MG63 (cell line): ENCODE data around the gene PTK6. TPM values are rescaled to one million over a fixed set of nuclear protein-coding genes. Genes with fewer than 3 reads are reported as not detected.
A peak's percentile ranks its signal among the peaks of the same experiment; 100 is the strongest.
"Not testable (repeated sequence)": the region's sequence is repeated elsewhere in the genome, so short reads cannot be mapped to it uniquely, and the experiment has no call there.

Experiments
- DNase-seq: peaks from one replicate; pipeline ENCODE4 v3.0.0-alpha.2; 2020
- H3K27me3 ChIP-seq: fragments of 250-450 bp; sonication (Bioruptor Pico); 2 replicates; pipeline ENCODE4 v1.5.1; 2020; ENCODE audit warnings: mild to moderate bottlenecking, moderate library complexity
- H3K36me3 ChIP-seq: fragments of 250-450 bp; sonication (Bioruptor Pico); 2 replicates; pipeline ENCODE4 v1.5.1; 2020; ENCODE audit warnings: mild to moderate bottlenecking, moderate library complexity
- H3K4me3 ChIP-seq: fragments of 250-450 bp; sonication (Bioruptor Pico); 2 replicates; pipeline ENCODE4 v1.5.1; 2020; ENCODE audit warnings: mild to moderate bottlenecking, moderate library complexity
- H3K9me3 ChIP-seq: fragments of 250-450 bp; sonication (Bioruptor Pico); 2 replicates; pipeline ENCODE4 v1.5.1; 2020; ENCODE audit warnings: mild to moderate bottlenecking, moderate library complexity
- total RNA-seq: library from RNA; depleted of rRNA; stranded (reverse); fragments of >200 nt; shearing (Covaris generic); gene quantifications from 2 replicates; pipeline ENCODE4 v1.2.3, GENCODE V29; 2014; ENCODE audit warnings: low replicate concordance

PTK6 gene
- total RNA-seq, 1 experiment from 2014 or later: 0.23 TPM

DNA sequence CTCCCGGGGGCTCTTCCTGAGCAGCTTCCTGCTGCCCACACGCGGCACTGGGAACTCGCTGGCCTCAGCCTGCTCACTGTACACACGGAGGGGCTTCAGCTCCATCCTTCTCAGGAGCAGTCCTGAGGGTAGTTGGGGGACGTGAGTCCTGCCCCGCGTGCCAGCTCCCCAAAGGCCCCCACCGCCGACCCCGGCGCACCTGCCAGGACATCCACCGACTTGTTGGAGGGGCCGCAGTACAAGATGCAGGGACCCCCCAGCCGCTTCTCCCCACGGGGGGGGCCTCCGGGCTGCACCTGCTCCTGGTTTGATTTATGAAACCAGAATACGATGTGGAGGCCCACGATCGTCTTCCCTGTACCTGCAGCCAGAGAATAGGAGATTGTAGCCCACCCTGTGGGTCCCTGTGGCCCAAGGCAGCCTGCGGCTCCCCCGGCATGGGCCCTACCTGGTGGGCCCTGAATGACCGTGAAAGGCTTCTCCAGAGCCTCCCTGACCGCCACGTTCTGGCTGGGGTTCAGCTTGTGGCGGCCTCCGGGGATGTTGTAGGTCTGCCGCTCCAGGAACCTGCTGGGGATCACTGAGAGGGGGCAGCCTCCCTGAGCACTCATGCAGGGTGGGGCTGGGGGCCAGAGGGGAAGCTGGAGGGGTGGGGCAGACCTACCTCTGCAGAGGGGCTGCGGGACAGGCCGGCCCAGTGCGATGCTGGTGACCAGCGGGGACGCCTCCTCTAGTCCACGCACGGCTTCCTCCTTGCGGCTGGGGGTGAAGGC lies 24.6 kb upstream of the PTK6 start:
- Histone ChIP-seq H3K36me3 (peaks cover 59% of the 10 kb centered on the region), H3K27me3 (no peaks in the 10 kb centered on the region), H3K4me3 (no peak overlapping the region), H3K9me3 (no peaks in the 10 kb centered on the region)
- no peak for DNase-seq

DNA sequence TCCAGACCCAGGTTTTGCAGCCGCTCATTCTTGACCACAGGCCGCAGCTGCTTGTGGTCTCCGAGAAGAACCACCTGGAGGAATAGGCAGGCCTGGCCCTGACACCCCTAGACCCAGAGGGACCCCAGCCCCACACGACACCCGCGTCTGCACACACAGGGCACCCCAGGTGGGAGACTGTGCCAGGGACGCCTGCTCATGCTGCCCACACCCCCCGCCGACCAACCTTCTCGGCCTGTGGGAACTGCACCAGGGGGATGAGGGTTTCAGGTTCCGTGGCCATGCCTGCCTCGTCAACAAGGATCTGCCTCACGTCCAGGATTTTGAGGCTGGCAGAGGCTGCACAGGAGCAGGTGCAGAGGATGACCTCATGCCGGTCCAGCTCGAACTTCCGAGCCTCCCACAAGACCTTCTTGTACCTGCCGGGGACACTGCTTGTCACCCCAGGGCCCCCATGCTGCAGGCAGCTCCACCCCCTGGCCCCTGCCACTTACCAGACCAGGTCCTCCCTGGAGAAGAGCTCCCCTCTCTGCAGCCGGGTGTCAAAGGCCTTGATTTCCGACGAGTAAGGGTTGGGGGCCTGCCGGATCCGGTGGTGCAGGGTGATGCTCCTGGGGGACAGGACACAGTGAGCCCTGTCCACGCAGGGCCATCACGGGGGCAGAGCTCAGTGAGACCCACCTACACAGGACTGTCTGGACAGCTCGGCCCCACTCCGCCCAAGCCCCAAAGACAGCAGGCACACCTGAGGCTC lies 23.9 kb upstream of the PTK6 start:
- no peak for DNase-seq
- H3K27me3 ChIP-seq: no peaks in the 10 kb centered on the region
- no peaks in the 10 kb centered on the region for H3K9me3 ChIP-seq
- no peak overlapping the region for H3K4me3 ChIP-seq
- H3K36me3 ChIP-seq: peaks cover 55% of the 10 kb centered on the region

GRCh38 chr20:63560333-63560805 lies 23.2 kb upstream of the PTK6 start:
- Histone ChIP-seq H3K36me3 (peaks cover 48% of the 10 kb centered on the region), H3K9me3 (no peaks in the 10 kb centered on the region), H3K4me3 (no peak overlapping the region), H3K27me3 (no peaks in the 10 kb centered on the region)
- DNase-seq: no peak

GRCh38 chr20:63559485-63560332 lies 22.5 kb upstream of the PTK6 start:
- H3K4me3 ChIP-seq, H3K9me3 ChIP-seq: not testable (repeated sequence)

GRCh38 chr20:63558804-63559484 lies 21.8 kb upstream of the PTK6 start:
- Histone ChIP-seq H3K4me3 (no peak overlapping the region), H3K27me3 (no peaks in the 10 kb centered on the region), H3K36me3 (peaks cover 43% of the 10 kb centered on the region), H3K9me3 (no peaks in the 10 kb centered on the region)
- no peak for DNase-seq

More at GRCh38 chr20:63559485-63560332, 22.5 kb upstream of the PTK6 start:
- H3K27me3 ChIP-seq, DNase-seq: not testable (repeated sequence)
- peaks cover 45% of the 10 kb centered on the region for H3K36me3 ChIP-seq

DNA sequence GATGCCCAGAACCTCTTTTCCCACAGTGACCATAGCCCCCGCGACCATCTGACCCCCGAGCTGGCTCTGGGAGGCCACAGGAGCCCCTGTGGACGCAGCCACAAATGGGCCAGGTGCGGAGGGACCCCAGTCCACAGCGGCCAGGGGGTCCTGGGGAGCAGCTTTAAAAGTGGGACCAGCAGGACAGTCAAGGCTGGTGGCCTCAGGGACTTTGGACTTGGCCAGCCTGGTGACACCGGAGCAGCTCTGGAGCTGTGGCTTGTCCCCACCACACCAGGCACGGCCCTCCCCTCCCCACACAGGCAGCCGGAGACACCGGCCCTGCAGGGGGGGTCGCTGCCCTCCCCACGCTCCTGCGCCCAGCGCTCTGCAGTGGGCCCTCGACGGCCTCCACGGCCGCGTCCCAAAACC lies 20.3 kb upstream of the PTK6 start:
- Histone ChIP-seq H3K9me3 (no peaks in the 10 kb centered on the region), H3K27me3 (no peaks in the 10 kb centered on the region), H3K4me3 (no peak overlapping the region), H3K36me3 (peaks cover 29% of the 10 kb centered on the region)
- no peak for DNase-seq

DNA sequence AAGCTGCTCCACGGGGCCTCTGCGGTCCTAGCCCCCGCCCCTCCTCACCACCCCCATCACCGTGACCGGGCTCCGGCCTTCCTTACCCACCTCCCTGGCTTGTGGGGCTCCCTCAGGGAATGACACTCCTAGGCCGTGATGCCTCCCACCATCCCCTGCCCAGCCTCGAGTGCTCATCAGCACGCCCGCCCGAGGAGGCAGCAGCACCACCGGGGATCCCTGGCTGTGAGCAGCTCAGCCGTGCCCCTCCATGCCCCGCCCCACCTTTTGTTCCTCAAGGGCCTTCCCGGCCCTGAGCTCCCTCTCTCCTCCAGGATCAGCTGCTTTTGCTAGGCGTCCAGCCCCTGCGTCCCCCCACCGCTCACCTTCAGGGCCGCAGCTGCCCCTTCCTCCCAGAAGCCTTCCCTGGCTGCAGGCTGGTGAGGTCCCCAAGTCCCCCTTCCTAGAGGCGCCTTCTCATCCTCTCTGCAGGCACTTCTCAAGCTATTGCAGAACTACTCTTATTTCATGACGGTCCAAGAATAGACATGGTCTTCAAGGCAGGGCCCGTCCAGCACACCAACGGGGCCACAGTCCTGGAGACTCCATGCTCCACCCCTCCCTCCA lies 19.8 kb upstream of the PTK6 start:
- Histone ChIP-seq H3K36me3 (peaks cover 26% of the 10 kb centered on the region), H3K9me3 (no peaks in the 10 kb centered on the region), H3K27me3 (no peaks in the 10 kb centered on the region), H3K4me3 (no peak overlapping the region)
- DNase-seq: no peak

DNA sequence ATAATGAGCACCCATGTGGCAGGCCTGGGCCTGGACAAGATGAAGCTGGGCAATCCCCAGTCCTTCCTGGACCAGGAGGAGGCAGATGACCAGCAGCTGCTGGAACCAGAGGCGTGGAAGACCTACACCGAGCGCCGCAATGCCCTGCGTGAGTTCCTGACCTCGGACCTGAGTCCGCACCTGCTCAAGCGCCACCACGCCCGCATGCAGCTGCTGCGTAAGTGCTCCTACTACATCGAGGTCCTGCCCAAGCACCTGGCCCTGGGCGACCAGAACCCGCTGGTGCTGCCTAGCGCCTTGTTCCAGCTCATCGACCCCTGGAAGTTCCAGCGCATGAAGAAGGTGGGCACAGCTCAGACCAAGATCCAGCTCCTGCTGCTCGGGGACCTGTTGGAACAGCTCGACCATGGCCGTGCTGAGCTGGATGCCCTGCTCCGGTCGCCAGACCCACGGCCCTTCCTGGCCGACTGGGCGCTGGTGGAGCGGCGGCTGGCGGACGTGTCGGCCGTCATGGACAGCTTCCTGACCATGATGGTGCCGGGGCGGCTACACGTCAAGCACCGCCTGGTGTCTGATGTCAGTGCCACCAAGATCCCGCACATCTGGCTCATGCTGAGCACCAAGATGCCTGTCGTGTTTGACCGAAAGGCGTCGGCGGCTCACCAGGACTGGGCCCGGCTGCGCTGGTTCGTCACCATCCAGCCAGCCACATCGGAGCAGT lies 18.6 kb upstream of the PTK6 start:
- Histone ChIP-seq H3K4me3 (no peak overlapping the region), H3K27me3 (no peaks in the 10 kb centered on the region), H3K9me3 (no peaks in the 10 kb centered on the region), H3K36me3 (peaks cover 17% of the 10 kb centered on the region)
- DNase-seq: no peak

DNA sequence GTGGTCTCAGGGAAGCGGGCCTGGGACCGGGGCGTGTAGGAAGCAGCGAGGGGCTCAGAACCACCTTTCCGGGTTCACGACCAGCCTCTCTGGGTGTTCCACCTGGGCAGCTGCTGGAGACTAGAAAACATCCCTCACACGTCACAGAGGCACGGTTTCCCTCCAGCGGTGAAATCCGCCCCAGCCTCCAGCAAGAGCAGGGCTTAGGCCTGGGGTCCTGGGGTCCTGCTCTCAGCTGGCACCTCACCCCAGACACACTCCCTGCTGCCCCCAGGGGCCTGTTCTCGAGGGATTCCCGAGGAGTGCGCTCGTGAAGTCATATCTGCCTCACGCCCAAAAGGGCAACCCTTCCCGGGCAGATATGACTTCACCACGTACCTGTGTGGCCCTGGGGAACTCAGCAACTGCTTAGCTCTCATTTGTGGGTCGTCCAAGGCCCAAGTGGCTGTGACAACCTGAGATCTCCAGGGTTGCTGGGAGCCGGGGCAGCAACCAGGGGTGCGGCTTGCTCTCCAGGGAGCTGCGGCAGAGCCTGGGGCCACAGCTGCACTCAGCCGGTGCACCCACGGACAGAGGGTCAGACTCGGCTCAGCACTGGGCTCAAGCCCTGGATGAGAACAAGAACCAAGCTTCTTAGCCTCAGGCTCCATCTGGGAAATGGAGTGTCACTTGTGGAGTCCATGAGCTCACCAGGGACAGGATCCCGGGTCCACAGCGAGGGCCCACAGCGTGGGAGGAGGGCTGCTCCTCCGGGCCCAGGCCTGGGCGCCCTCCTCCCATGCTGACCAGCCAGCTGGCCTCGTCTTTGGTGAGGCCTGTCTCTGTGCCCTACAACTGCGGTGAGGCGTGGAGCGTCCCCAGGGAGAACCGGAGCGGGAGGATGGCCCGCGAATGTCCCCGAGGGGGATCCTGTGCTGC lies 17.4 kb upstream of the PTK6 start:
- Histone ChIP-seq H3K27me3 (no peaks in the 10 kb centered on the region), H3K36me3 (peaks cover 5% of the 10 kb centered on the region), H3K9me3 (no peaks in the 10 kb centered on the region), H3K4me3 (no peak overlapping the region)
- DNase-seq: no peak

DNA sequence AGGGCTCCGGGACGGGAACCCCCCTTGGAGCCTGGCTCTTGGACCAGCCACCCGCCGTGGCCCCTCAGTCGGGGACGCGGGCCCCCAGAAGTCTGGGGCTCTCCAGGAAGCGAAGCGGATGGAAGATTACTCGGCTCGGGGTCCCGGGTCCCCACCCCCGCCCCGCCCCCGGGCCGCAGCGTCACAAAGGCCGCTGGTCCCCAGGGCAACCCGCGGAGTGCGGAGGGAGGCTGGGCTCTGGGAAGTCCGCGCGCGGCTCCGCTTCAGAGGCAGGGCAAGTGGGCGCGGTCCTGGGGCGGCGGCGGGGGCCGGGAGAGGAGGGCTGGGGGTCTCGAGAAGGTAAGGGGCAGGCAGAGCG lies 16.7 kb upstream of the PTK6 start, which contains the start of gene FNDC11:
Gene FNDC11 (plus strand): TSS at position 227 of the 358 bp plus-strand sequence. CDS start 1,505 bp downstream, outside the sequence.
- no peak within 1 kb of the TSS for H3K4me3 ChIP-seq
- H3K27me3 ChIP-seq: no peaks in the 10 kb centered on the region
- H3K9me3 ChIP-seq: no peaks in the 10 kb centered on the region
- no peak for DNase-seq
- peaks cover 5% of the 10 kb centered on the region for H3K36me3 ChIP-seq

DNA sequence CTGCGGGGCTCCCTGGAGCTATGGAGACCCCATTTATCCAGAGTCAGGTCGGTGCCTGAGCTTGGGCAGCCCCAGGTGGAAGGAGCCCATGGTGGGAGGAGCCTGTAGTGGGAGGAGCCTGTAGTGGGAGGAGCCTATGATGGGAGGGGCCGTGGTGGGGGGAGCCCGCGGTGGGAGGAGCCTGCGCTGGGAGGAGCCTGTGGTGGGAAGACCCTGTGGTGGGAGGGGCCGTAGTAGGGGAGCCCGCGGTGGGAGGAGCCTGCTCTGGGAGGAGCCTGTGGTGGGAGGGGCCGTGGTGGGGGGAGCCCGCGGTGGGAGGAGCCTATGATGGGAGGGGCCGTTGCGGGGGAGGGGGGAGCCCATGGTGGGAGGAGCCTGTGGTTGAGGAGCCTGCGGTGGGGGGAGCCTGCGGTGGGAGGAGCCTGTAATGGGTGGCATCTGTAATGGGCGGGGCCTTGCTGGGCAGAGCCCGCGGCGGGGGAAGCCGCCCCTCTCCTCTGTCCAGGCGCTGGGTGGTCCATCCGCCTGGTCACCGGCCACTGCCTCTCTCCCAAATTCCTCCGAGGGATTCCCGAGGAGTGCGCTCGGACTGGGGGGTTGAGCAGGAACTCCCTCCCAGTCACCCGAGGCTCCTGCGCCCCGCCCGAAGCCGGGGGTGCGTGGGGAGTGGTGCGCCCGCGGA lies 16.2 kb upstream of the PTK6 start:
- H3K36me3 ChIP-seq: no peaks in the 10 kb centered on the region
- no peaks in the 10 kb centered on the region for H3K9me3 ChIP-seq
- H3K4me3 ChIP-seq: no peak overlapping the region

GRCh38 chr20:63552481-63553249 lies 15.5 kb upstream of the PTK6 start:
- no peak for DNase-seq
- no peak overlapping the region for H3K4me3 ChIP-seq
- no peaks in the 10 kb centered on the region for H3K36me3 ChIP-seq
- H3K27me3 ChIP-seq: no peaks in the 10 kb centered on the region
- H3K9me3 ChIP-seq: no peaks in the 10 kb centered on the region

More for the DNA sequence above, 16.2 kb upstream of the PTK6 start:
- DNase-seq: peak; percentile 61
- no peaks in the 10 kb centered on the region for H3K27me3 ChIP-seq

- Histone ChIP-seq H3K4me3 (no peak overlapping the region), H3K36me3 (no peaks in the 10 kb centered on the region), H3K9me3 (no peaks in the 10 kb centered on the region), H3K27me3 (no peaks in the 10 kb centered on the region)
- DNase-seq: no peak
These were observed 13.9 kb upstream of the PTK6 start for GRCh38 chr20:63551068-63551467.
